C4-2B (cell line): ENCODE measurements around the gene CLEC16A.

Source experiments
- H3K27ac ChIP-seq: fragments of 450-650 bp; 2 replicates; pipeline ENCODE4 v1.5.1; 2017
- CTCF ChIP-seq: fragments of 450-650 bp; conservative IDR thresholded peaks from 2 replicates; pipeline ENCODE4 v1.5.1; 2017; ENCODE audit warnings: mild to moderate bottlenecking
- ZFX ChIP-seq: fragments of 450-650 bp; IDR thresholded peaks from 2 replicates; pipeline ENCODE4 v1.6.1; 2017

Gene CLEC16A

DNA sequence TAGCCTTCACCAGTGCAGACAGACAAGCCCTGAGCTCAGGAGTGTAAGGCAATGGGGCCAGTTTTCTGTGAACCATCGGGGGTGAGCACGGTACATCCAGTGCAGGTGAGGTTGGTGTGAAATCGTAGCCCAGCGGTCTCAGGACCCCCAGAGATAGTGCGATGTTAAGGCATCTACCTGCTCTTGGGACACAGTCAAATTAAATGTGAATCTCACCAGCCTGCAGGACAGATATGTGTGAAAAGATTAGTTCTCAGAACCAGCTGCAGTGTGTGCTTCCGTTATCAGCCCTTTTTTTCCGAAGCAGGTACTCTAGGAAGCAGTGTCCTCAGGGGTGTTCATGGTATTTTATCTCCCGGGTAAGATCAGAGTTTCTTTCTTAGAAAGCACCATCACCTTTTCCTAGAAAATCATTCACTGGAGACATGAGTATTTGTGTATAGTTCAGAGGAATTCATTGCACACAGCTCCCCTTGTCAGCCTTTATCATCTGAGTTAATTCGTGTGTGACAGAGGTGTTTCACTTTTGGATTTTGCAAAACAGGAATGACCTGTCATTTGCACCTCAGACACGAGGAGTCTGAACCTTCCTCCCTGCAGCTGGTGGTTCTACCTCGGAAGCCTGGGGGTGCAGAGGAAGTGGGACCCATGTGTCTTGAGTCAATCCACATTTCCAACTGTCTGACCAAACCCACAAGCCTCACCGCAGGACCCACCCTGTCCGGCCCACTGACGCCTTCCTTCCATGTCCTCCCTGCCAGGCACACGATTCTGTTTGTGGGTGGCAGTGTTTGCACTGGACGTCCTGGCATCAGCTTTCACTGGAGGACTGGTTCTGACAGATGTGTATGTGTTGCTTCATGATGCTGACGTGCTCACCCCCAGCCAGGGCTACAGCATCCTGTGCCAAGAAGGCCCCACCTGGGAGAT is 107.8 kb downstream of the CLEC16A start:
- TF ChIP-seq ZFX (no peak), CTCF (no peak)
- no peak overlapping the region for H3K27ac ChIP-seq

- H3K27ac ChIP-seq = no peak overlapping the region
- TF ChIP-seq ZFX (no peak), CTCF (no peak)
Observed at GRCh38 chr16:11053916-11054460, 109.6 kb downstream of the CLEC16A start.

DNA sequence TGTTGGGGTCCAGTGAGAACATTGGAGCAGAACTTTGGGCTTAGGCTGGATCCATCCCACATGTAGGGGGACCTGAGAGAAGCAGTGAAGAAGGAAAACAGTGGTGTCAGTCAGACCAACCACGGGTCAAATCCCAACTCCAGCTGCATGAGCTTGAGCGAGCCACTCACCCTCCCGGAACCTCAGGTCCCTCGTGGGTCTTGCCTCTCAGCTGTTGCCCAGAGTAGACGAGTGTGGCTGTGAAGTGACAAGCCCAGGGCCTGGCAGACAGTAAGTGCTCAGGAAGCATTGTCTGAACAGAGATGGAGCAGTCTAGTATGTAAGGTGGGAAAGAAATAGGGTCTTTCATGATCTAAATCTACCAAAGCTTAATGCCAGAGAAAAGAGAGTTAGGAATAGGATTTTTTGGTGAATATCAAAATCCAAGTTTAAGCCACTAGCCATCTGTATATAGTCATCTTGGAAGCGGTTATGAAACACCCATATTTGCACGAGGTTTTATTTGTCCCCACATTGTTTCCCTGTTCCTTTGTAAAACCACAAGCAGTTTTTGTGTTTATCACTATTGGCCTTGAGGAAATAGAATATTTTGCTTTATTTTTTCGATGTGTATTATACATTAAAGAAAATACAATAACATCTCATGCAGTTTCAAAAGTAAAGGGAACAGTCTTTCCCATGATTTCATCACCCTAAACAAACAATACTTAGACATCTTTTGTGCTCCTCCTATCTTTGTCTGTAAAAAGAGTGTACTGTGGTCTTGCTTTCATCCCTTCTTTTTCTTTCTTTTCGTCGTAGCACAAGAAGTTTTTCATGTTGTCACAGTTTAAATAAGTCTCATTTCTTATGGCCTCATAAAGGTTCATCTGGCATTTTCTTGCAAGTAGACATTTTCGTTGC is 112.0 kb downstream of the CLEC16A start:
- no peak for TF ChIP-seq ZFX
- TF ChIP-seq CTCF = no peak
- no peak overlapping the region for H3K27ac ChIP-seq

DNA sequence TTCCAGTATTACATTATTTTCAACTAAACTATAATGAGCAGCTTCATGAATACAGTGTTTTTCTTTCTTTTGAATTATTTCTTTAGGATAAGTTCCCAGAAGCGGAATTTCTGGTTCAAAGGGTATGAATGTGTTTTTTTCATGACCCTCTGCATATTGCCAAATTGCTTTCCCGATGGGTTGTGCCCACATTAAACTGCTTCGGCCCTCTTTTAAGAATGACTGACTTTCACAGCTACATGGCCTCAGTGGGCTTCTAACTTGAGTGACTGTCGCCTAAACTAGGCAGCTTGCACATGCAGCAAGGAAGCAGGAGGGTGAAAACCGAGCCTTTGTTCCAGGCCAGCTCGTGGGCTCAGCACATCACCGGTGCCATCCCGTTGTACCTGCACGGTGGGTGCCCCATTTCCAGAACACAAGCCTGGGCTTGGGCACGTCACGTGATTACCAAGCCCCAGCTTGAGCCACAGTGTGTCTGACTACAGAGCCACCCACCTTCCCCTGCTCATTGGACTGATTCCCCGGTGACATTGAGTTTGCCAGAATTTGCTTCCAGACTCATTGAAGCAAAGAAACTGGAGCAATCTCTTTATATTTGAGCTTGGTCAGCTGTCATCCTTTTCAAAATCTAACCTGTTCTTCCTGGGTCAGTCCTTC is 112.8 kb downstream of the CLEC16A start:
- no peak overlapping the region for H3K27ac ChIP-seq

DNA sequence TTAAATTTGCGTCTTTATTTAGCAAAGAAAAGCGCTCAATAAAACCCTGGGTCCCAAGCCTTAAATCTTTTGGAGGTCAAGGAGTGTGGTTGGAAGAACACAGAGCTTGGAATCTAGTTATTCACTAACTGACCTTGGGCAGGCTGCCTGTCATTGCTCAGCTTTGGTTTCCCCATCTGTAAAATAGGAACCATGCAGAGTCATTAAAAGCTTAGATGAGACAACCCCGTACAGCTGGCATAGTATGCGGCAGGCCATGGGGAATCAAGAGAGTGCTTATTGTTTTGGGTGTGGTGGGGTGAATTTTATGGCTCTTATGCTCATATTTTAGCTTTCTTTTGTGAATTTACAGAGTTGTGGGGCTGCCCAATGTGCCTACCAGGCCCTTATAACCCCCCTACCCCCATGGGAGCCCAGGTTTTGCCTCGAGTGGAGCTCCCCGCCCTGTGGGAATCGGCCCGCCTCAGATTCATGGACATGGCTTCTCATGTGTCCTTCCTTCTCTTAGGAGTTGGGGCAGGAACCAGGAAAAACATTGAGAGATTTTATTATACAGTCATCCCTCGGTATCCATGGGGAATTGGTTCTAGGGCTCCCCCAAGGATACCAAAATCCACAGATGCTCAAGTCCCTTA is 113.5 kb downstream of the CLEC16A start:
- no peak overlapping the region for H3K27ac ChIP-seq
- TF ChIP-seq ZFX (no peak), CTCF (no peak)

More for the DNA sequence above, 112.8 kb downstream of the CLEC16A start:
- TF ChIP-seq CTCF (no peak), ZFX (no peak)

DNA sequence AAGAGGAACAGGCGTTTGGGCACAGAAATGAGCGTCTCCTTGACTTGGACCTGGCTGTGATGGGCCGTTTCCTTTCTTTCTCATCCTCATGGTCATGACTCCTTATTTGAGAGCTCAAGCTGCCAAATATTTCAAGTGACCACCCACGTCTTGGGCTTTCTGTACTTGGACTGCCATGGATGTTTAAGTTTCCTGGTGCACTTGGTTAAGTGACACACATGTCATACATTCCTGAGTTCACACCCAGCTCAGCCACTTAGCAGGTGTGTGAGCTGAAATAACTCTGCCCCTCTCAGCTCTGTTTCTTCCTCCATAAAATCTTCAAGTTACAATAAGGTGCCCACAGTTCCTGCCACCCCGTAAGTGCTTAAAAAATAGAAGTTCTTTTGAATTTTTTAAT is 114.5 kb downstream of the CLEC16A start:
- TF ChIP-seq ZFX = no peak
- TF ChIP-seq CTCF = no peak
- H3K27ac ChIP-seq = no peak overlapping the region
